Measurements from ENCODE around the gene CD320.

Gene CD320

GRCh38 chr19:8254286-8255001 is 53.7 kb downstream of the CD320 start:
- Histone ChIP-seq H3K4me1 (ENCODE audit: control insufficient read depth in 1 of 2, insufficient read depth in 1 of 2, low read depth in 1 of 2, low read length in 1 of 2) (no peaks in the 10 kb centered on the region), H3K4me3 (ENCODE audit: low read depth in 1 of 2, low read length in 1 of 2) (no peak overlapping the region), H3K27me3 (no peaks in the 10 kb centered on the region), H3K27ac (no peak overlapping the region), H3K36me3 (no peaks in the 10 kb centered on the region), H3K9me3 (no peaks in the 10 kb centered on the region)
- TF ChIP-seq CTCF (IDR thresholded peaks at IDR 0.05), result no peak

- Histone ChIP-seq H3K9me3 (no peaks in the 10 kb centered on the region), H3K4me3 (ENCODE audit: low read depth in 1 of 2, low read length in 1 of 2) (no peak overlapping the region), H3K4me1 (ENCODE audit: control insufficient read depth in 1 of 2, insufficient read depth in 1 of 2, low read depth in 1 of 2, low read length in 1 of 2) (no peaks in the 10 kb centered on the region), H3K36me3 (no peaks in the 10 kb centered on the region), H3K27me3 (no peaks in the 10 kb centered on the region), H3K27ac (no peak overlapping the region)
- no peak for TF ChIP-seq CTCF (IDR thresholded peaks at IDR 0.05)
These were observed 54.5 kb downstream of the CD320 start for GRCh38 chr19:8253678-8254077.

GRCh38 chr19:8252922-8253589 is 55.1 kb downstream of the CD320 start:
- H3K27me3 ChIP-seq, result no peaks in the 10 kb centered on the region
- no peaks in the 10 kb centered on the region for H3K4me1 ChIP-seq (ENCODE audit: control insufficient read depth in 1 of 2, insufficient read depth in 1 of 2, low read depth in 1 of 2, low read length in 1 of 2)
- no peaks in the 10 kb centered on the region for H3K36me3 ChIP-seq
- no peak overlapping the region for H3K27ac ChIP-seq
- H3K9me3 ChIP-seq, result no peaks in the 10 kb centered on the region
- TF ChIP-seq CTCF (IDR thresholded peaks at IDR 0.05), result peak; percentile 91
- no peak overlapping the region for H3K4me3 ChIP-seq (ENCODE audit: low read depth in 1 of 2, low read length in 1 of 2)
